CD8-positive, alpha-beta memory T cell (primary cell): Measurements from ENCODE around the gene SPOCK1. TPM values are rescaled to one million over a fixed set of nuclear protein-coding genes. Genes with fewer than 3 reads are reported as not detected.
"Not testable (repeated sequence)": the region's sequence is repeated elsewhere in the genome, so short reads cannot be mapped to it uniquely, and the experiment has no call there.

ENCODE experiments used
- CTCF ChIA-PET: fragments of 350-600 bp; sonication (Branson Sonifier 250); formaldehyde crosslinking; loops from one replicate; lab custom pipeline; 2021; ENCODE audit warnings: antibody characterized with exemption; lab: Charles Lee
- POLR2A ChIA-PET: fragments of 350-600 bp; sonication (Branson Sonifier 250); formaldehyde crosslinking; loops from one replicate; lab custom pipeline; 2021; ENCODE audit warnings: antibody characterized with exemption; lab: Charles Lee
- DNase-seq, 5 donors: peaks; one replicate each; pipeline versions ENCODE4 v3.0.0 to v3.0.0-alpha.2; 2020 to 2022; ENCODE audit warnings: mixed read lengths in 1 of 5
- H3K27ac ChIP-seq: one replicate; pipeline ENCODE4 v1.7.0; 2013; ENCODE audit warnings: low read depth, mild to moderate bottlenecking, low read length, moderate library complexity
- H3K27me3 ChIP-seq: 2 replicates; pipeline ENCODE4 v1.7.0; 2013; ENCODE audit warnings: low read length, mild to moderate bottlenecking; ENCODE audit not compliant: insufficient read depth, poor library complexity, severe bottlenecking
- H3K36me3 ChIP-seq: 2 replicates; pipeline ENCODE4 v1.7.0; 2013; ENCODE audit warnings: mild to moderate bottlenecking, low read length, moderate library complexity; ENCODE audit not compliant: insufficient read depth
- H3K4me1 ChIP-seq: 2 replicates; pipeline ENCODE4 v1.7.0; 2013; ENCODE audit warnings: mild to moderate bottlenecking, low read length, moderate library complexity; ENCODE audit not compliant: insufficient read depth
- H3K4me3 ChIP-seq: 2 replicates; pipeline ENCODE4 v1.7.0; 2013; ENCODE audit warnings: mild to moderate bottlenecking, low read length
- H3K9me3 ChIP-seq: 2 replicates; pipeline ENCODE4 v1.7.0; 2013; ENCODE audit warnings: mild to moderate bottlenecking, low read length
- H3K27ac Mint-ChIP-seq, 8 donors: one replicate each; pipeline ENCODE4 v1.8.0; 2020 to 2021; ENCODE audit warnings: mixed read lengths in 8 of 8, mild to moderate bottlenecking in 6 of 8, inconsistent platforms in 3 of 8, moderate library complexity in 3 of 8
- H3K27me3 Mint-ChIP-seq, 2 donors: one replicate each; pipeline ENCODE4 v1.8.0; 2020 to 2021; ENCODE audit warnings: mixed read lengths in 2 of 2, mild to moderate bottlenecking in 1 of 2, moderate library complexity in 1 of 2
- H3K36me3 Mint-ChIP-seq, 3 donors: one replicate each; pipeline ENCODE4 v1.8.0; 2020 to 2021; ENCODE audit warnings: mixed read lengths in 3 of 3, inconsistent platforms in 1 of 3, mild to moderate bottlenecking in 1 of 3
- H3K4me1 Mint-ChIP-seq, 3 donors: one replicate each; pipeline ENCODE4 v1.8.0; 2020 to 2021; ENCODE audit warnings: mixed read lengths in 3 of 3, inconsistent platforms in 1 of 3, mild to moderate bottlenecking in 1 of 3
- H3K4me3 Mint-ChIP-seq, 7 donors: one replicate each; pipeline ENCODE4 v1.8.0; 2020 to 2021; ENCODE audit warnings: mixed read lengths in 7 of 7, mild to moderate bottlenecking in 6 of 7, moderate library complexity in 4 of 7, inconsistent platforms in 2 of 7
- H3K9me3 Mint-ChIP-seq, 5 donors: one replicate each; pipeline ENCODE4 v1.8.0; 2020 to 2022; ENCODE audit warnings: mixed read lengths in 5 of 5, mild to moderate bottlenecking in 3 of 5, moderate library complexity in 2 of 5, inconsistent platforms in 1 of 5
- polyA plus RNA-seq: library from polyadenylated mRNA; unstranded; fragments of 300-500 nt; fragmentation: Illumina TruSeq; gene quantifications from one replicate; pipeline ENCODE4 v1.2.3, GENCODE V29; 2021
- total RNA-seq, 2 experiments: library from RNA; stranded (reverse); gene quantifications; one replicate each; pipeline ENCODE4 v1.2.3, GENCODE V29; 2021

SPOCK1 gene
- total and polyA plus RNA-seq, 3 experiments from 2014 or later: not detected

DNA sequence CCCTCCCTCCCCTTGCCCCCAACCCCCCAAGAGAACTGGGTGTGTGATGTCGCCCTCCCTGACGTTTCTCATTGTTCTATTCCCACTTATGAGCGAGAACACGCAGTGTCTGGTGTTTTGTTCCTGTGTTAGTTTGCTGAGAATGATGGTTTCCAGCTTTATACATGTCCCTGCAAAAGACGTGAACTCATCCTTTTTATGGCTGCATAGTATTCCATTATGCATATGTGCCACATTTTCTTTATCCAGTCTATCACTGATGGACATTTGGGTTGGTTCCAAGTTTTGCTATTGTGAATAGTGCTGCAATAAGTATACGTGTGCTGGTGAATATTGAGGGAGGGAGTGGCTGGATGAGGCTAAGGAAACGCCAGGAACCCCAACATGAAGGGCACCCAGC lies 108.1 kb downstream of the SPOCK1 start:
- H3K4me3 ChIP-seq, H3K27ac ChIP-seq, H3K9me3 ChIP-seq, H3K27me3 Mint-ChIP-seq, H3K4me1 ChIP-seq, H3K4me1 Mint-ChIP-seq, CTCF ChIA-PET, H3K27ac Mint-ChIP-seq, H3K4me3 Mint-ChIP-seq, H3K36me3 ChIP-seq, POLR2A ChIA-PET, H3K36me3 Mint-ChIP-seq, H3K9me3 Mint-ChIP-seq, H3K27me3 ChIP-seq, DNase-seq: not testable (repeated sequence)

DNA sequence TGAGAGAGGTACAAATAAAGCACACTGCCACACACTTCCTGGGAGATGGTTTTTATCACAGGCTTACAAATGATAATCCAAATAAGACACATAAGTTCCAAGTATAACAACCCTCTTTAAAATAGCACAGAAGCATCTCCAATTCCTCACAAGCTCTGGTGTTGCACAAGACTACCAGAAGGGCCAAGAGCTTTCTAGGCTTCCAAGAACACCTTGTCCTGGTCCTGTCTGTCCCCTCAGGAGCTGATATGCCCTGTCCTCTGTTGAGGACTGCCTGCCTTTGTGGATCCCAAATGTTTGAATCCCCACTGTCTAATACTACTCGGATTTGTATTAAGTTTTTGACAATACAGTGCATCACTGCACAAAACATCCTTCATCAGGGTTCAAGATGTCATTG lies 110.1 kb downstream of the SPOCK1 start:
- Mint-ChIP-seq H3K4me1 (no peaks in the 10 kb centered on the region), H3K27ac (no peak overlapping the region), H3K36me3 (no peaks in the 10 kb centered on the region), H3K27me3 (peaks cover 0 to 9% of the 10 kb centered on the region in 2 donors), H3K9me3 (peaks cover 0 to 6% (median 4%) of the 10 kb centered on the region in 5 donors), H3K4me3 (no peak overlapping the region)
- H3K9me3 ChIP-seq: no peaks in the 10 kb centered on the region
- no peak overlapping the region for H3K27ac ChIP-seq
- H3K36me3 ChIP-seq: no peaks in the 10 kb centered on the region
- POLR2A ChIA-PET: no interaction called here
- CTCF ChIA-PET: no interaction called here
- no peak overlapping the region for H3K4me3 ChIP-seq
- H3K4me1 ChIP-seq: no peaks in the 10 kb centered on the region
- H3K27me3 ChIP-seq: no peaks in the 10 kb centered on the region
- DNase-seq: no peak

DNA sequence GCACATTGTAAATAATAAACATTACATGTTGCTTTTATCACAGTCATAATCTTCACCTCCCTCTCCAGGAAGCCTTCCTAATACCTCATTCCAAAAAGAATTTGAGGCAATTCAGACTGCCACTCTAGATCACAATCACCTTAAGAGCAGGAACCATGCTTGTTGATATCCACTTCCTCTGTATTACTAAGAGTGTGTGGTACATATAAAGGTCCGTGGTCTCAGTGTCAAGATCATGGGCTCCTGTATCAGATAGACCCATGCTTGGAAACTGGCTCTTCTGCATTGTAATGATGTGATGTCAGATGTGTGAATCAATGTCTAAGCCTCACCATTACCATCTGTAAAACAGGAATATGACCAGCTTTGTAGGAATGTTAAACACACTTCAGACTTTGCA lies 114.1 kb downstream of the SPOCK1 start:
- no peaks in the 10 kb centered on the region for H3K36me3 Mint-ChIP-seq
- CTCF ChIA-PET: no interaction called here
- H3K9me3 ChIP-seq: no peaks in the 10 kb centered on the region
- no peak overlapping the region for H3K4me3 Mint-ChIP-seq
- no peaks in the 10 kb centered on the region for H3K36me3 ChIP-seq
- no peak overlapping the region for H3K4me3 ChIP-seq
- H3K9me3 Mint-ChIP-seq: peaks cover 9 to 13% (median 12%) of the 10 kb centered on the region in 5 donors
- no peaks in the 10 kb centered on the region for H3K27me3 Mint-ChIP-seq
- no peaks in the 10 kb centered on the region for H3K4me1 Mint-ChIP-seq
- no peak overlapping the region for H3K27ac ChIP-seq
- H3K27me3 ChIP-seq: no peaks in the 10 kb centered on the region
- no peaks in the 10 kb centered on the region for H3K4me1 ChIP-seq
- H3K27ac Mint-ChIP-seq: no peak overlapping the region
- POLR2A ChIA-PET: no interaction called here
- no peak for DNase-seq

DNA sequence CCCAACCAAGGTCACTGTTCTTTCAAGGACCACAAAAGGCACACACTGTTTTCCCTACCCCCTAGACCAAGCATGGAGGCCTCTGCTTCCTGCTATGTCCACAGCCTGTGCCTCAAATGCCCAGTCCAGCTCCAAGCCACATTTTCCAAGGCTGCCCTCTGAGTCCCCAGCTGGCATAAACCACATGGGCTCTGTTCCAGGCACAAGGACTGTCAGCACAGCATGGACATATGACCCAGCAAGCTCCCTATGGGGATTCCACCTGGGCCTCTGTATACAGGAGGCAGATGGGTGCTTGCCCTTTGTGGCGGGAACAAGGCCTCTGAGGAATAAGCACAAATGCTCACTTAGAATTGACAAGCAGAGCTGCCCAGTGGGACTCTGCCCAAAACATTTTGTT lies 115.2 kb downstream of the SPOCK1 start:
- Histone ChIP-seq H3K4me1 (no peaks in the 10 kb centered on the region), H3K27ac (no peak overlapping the region), H3K36me3 (no peaks in the 10 kb centered on the region), H3K27me3 (no peaks in the 10 kb centered on the region), H3K9me3 (no peaks in the 10 kb centered on the region), H3K4me3 (no peak overlapping the region)
- H3K36me3 Mint-ChIP-seq: no peaks in the 10 kb centered on the region
- DNase-seq: no peak
- CTCF ChIA-PET: interaction anchor here (1.0 to 1.2 kb wide), 2 partner anchors 11 kb away, joined by 3 read pairs; no protein-coding TSS in a partner anchor
- peaks cover 0 to 2% of the 10 kb centered on the region in 2 donors for H3K27me3 Mint-ChIP-seq
- H3K9me3 Mint-ChIP-seq: peaks cover 9 to 13% (median 12%) of the 10 kb centered on the region in 5 donors
- POLR2A ChIA-PET: no interaction called here
- H3K27ac Mint-ChIP-seq: no peak overlapping the region
- H3K4me1 Mint-ChIP-seq: no peaks in the 10 kb centered on the region
- H3K4me3 Mint-ChIP-seq: no peak overlapping the region

DNA sequence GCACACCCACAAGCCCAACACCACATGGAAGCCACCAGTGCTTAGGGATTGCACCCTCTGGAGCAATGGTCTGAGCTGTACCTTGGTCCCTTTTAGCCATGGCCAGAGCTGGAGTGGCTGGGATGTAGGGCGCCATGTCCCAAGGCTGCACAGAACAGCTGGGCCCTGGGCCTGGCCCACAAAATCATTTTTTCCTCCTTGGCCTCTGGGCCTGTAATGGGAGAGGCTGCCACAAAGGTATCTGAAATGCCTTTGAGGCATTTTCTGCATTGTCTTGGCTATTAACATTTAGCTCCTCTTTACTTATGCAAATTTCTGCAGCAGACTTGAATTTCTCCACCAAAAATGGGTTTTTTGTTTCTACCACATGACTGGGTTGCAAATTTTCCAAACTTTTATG lies 117.6 kb downstream of the SPOCK1 start:
- H3K27me3 ChIP-seq: no peaks in the 10 kb centered on the region
- no peaks in the 10 kb centered on the region for H3K9me3 ChIP-seq
- no peak overlapping the region for H3K27ac Mint-ChIP-seq
- no peaks in the 10 kb centered on the region for H3K4me1 ChIP-seq
- H3K4me1 Mint-ChIP-seq: no peaks in the 10 kb centered on the region
- no peak overlapping the region for H3K4me3 Mint-ChIP-seq
- H3K4me3 ChIP-seq: no peak overlapping the region
- no peak overlapping the region for H3K27ac ChIP-seq
- ChIA-PET CTCF (no interaction called here), POLR2A (no interaction called here)
- no peaks in the 10 kb centered on the region for H3K36me3 ChIP-seq
- peaks cover 10 to 13% (median 12%) of the 10 kb centered on the region in 5 donors for H3K9me3 Mint-ChIP-seq
- no peaks in the 10 kb centered on the region for H3K36me3 Mint-ChIP-seq
- H3K27me3 Mint-ChIP-seq: peaks cover 4 to 6% of the 10 kb centered on the region in 2 donors
- no peak for DNase-seq

DNA sequence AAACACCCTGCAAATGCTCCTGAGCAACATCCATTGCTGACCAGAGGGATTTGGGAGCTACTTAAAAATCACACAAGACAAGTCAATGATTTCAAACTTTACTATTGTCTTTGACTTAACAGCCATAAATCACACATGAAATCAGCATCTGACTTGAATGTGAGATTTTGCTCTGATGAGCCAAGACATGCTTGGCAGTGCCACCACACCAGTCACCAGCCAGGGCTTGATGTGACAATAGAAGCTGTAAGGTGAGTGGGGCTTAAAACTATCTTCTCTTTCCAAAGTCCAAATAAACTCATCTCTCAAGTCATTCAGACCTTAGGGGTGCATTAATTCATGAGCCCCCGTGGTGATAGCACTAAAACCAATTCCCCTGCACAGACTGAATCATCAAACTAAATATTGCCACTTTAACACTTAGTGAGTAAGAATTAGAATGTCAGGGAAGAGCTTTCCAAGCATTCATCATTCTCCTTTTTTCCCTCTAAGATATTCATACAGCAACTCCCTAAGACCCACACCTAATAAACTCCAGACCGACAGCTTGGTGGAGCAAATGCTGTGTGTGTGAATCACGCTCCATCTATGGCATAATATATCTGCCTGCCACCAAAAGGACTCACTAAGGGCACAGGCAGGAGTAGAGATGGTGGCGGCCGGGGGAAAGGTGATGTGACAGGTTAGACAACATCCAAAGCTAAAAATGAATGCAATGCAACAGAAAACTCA lies 119.4 kb downstream of the SPOCK1 start:
- Histone ChIP-seq H3K27ac (no peak overlapping the region), H3K36me3 (no peaks in the 10 kb centered on the region), H3K4me1 (no peaks in the 10 kb centered on the region), H3K9me3 (no peaks in the 10 kb centered on the region), H3K27me3 (no peaks in the 10 kb centered on the region), H3K4me3 (no peak overlapping the region)
- Mint-ChIP-seq H3K27me3 (peaks cover 4 to 10% of the 10 kb centered on the region in 2 donors), H3K27ac (no peak overlapping the region), H3K9me3 (peaks cover 7 to 13% (median 12%) of the 10 kb centered on the region in 5 donors), H3K4me1 (no peaks in the 10 kb centered on the region), H3K4me3 (no peak overlapping the region), H3K36me3 (no peaks in the 10 kb centered on the region)
- ChIA-PET POLR2A (no interaction called here), CTCF (no interaction called here)
- DNase-seq: no peak

DNA sequence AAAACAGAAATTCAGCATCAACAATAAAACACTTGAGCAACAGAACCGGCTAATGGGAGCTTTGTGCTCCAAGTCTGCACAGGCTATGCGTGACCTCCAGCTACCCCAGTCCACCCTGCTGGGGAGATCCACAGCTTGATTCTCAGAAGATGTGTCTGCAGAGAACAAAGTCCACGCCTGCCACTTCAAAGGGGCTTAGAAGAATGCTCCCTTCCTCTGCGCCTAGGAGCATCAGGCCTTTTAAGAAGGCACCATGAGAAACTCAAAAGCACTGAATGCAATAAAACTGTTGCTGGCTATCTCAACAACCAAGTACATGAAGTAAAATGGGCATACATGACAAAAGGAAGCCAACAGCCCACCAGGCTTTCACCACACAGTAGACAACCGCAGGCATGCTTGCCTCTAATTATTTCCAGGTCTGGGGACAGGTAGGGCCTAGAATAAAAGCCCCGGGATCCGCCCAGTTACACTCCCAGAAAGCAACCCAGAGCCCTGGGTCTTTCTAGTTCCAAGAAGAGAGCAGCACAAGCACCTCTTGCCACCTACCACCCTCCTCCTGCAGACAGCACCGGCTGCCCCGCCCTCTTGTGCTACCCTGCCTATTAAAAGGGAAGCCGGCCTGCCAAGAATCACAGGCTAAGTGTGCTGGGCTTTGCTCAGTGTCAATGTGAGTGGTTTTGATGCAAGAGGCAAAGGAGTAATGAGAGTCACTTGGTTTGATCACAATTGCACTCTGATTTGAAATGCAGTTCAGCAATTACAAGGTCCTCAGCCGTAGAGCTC lies 123.2 kb downstream of the SPOCK1 start:
- Histone ChIP-seq H3K4me1 (no peaks in the 10 kb centered on the region), H3K4me3 (no peak overlapping the region), H3K27ac (no peak overlapping the region), H3K9me3 (no peaks in the 10 kb centered on the region), H3K27me3 (no peaks in the 10 kb centered on the region), H3K36me3 (no peaks in the 10 kb centered on the region)
- CTCF ChIA-PET: no interaction called here
- Mint-ChIP-seq H3K27me3 (peaks cover 8 to 10% of the 10 kb centered on the region in 2 donors), H3K36me3 (no peaks in the 10 kb centered on the region), H3K9me3 (peaks cover 4 to 7% (median 5%) of the 10 kb centered on the region in 5 donors), H3K27ac (no peak overlapping the region), H3K4me1 (no peaks in the 10 kb centered on the region), H3K4me3 (no peak overlapping the region)
- POLR2A ChIA-PET: no interaction called here
- no peak for DNase-seq

DNA sequence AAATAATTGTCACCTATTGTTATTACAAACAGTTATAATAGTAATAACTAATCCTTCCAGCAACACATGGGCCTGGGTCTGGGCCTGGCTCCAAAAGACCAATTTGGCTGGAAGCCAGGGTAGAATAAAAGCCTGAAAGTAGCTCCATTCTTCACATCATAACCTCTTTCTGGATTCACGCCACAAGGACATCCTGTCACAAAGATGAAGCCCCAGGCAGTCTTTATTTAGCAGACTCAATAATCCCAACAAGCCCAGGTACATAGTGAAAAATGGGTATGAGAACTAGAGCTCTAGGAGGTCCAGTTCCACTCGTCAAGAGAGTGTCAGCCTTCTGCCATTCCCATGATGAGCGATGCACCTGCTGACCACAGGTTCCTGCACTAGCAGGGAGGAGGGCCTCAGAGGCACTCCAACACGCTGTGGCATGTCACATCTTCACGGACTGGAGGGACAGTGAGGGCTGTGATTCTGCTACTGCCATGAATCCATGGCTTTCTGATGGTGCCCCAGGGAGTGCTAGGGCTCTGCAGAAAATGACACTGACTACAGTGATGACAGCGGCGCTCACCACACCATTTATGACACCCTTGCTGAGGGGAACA lies 124.9 kb downstream of the SPOCK1 start:
- Mint-ChIP-seq H3K4me3 (no peak overlapping the region), H3K9me3 (peaks cover 0 to 3% (median 0%) of the 10 kb centered on the region in 5 donors), H3K27me3 (peaks cover 7 to 8% of the 10 kb centered on the region in 2 donors), H3K4me1 (no peaks in the 10 kb centered on the region), H3K36me3 (no peaks in the 10 kb centered on the region), H3K27ac (no peak overlapping the region)
- Histone ChIP-seq H3K27ac (no peak overlapping the region), H3K27me3 (no peaks in the 10 kb centered on the region), H3K36me3 (no peaks in the 10 kb centered on the region), H3K4me1 (no peaks in the 10 kb centered on the region), H3K9me3 (no peaks in the 10 kb centered on the region), H3K4me3 (no peak overlapping the region)
- POLR2A ChIA-PET: no interaction called here
- CTCF ChIA-PET: no interaction called here
- no peak for DNase-seq
